G401 (cell line): ENCODE measurements around the gene CGNL1. TPM values are rescaled to one million over a fixed set of nuclear protein-coding genes. Genes with fewer than 3 reads are reported as not detected.

ENCODE experiments used
- DNase-seq: peaks from one replicate; pipeline ENCODE4 v3.0.0-alpha.2; 2015; ENCODE audit warnings: low spot score
- in situ Hi-C: cut with HindIII; loops from 2 replicates; pipeline ENCODE4 v1.10.0; 2016; ENCODE audit warnings: low sequenced_read_pairs, mixed read lengths
- total RNA-seq: library from RNA; depleted of rRNA; stranded (reverse); fragments of >200 nt; shearing (Covaris generic); gene quantifications from 2 replicates; pipeline ENCODE4 v1.2.3, GENCODE V29; 2014

Gene CGNL1
- total RNA-seq, 1 experiment from 2014 or later: 121 TPM

- no peak for DNase-seq
- in situ Hi-C loops: no loop called here
Observed at GRCh38 chr15:57528940-57529565, 152.7 kb downstream of the CGNL1 start.

DNA sequence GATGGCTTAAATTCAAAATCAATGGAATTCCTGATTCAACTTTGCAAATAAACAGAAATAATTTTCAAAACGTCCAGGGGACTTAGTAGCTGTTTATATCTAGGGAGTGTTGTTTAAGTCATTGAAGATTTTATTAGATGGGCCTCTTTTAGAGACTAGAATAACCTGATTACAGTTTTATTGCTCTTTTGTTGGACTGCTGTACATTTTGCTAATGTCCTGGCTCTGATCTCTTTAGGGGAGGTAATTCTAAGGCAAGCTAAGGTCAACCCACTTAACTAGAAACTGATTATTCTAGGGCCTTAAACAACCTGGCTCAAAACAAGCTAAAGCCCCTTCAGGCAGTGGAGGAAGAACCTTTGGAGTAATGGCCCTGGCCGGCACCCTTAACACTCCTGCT, 153.4 kb downstream of the CGNL1 start:
- DNase-seq: no peak
- in situ Hi-C loops: no loop called here

DNA sequence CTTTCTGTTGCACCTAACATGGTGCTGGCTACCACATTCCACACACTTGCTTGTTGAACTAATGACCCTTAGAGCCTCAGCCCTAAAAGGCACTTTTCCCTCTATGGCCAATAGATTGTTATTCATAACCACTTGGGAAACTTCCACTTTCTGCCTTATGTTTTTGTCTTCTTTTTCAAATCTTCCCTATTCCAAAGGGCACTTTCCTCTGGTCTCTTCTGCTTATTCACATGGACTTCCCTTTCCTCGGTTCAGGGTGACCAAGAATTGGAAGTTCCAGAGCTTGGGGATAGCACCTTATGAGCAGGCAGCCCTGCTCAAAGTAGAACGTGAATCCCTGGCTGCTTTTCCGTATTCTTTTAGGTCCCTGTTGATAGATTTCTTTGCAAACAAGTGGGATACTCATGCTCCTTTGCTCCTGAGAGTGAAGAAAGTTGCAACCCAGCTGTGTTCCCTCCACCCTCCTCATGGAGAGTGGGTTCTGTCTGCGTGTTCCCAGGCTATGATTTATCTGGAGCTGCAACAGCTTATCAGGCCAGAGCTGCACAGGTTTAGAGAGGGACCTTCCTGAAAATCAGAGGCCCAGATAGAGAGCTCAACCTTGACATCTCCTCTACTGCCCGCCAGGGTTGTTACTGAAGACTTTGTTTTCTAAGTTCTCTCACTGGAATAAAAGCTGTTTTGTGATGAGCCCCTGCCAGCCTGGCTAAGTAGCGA, 156.6 kb downstream of the CGNL1 start:
- DNase-seq: no peak
- in situ Hi-C loops: no loop called here

DNA sequence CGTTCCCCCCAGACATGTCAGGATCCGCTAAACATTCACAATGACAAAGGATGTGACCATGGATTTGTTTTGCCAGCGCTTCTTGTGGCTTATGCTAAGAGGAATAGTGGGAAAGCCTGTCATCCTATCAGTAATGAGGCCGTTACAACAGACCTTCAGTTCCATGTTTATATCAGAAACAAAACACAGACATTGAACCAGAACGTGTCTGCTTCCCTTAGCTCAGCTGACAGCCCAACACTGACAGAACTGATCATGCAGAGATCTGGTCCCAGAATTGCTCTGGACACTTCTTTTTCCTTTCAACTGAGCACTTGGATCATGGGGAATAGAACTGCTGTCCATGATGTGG, 157.1 kb downstream of the CGNL1 start:
- DNase-seq: no peak
- in situ Hi-C loops: no loop called here

DNA sequence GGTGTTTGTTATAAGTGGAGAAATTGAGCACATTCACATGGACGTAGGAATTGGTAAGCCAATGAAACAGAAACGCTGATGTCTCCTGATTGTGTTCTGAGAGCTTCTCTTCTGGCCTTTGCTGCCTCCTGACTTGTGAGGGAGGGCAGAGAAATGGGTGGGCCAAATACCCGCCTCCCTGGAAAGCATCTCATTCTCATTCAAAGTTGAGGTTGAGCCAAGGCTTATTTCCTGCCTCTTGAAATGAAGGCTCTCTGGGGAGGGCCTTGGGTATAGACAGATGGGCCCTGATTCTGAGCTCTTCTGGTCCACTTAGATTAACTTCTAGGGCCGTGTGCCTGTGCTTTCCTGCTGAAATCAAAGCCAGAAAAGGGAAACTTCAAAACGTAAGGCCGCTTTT, 158.0 kb downstream of the CGNL1 start:
- in situ Hi-C loops: no loop called here
- no peak for DNase-seq

DNA sequence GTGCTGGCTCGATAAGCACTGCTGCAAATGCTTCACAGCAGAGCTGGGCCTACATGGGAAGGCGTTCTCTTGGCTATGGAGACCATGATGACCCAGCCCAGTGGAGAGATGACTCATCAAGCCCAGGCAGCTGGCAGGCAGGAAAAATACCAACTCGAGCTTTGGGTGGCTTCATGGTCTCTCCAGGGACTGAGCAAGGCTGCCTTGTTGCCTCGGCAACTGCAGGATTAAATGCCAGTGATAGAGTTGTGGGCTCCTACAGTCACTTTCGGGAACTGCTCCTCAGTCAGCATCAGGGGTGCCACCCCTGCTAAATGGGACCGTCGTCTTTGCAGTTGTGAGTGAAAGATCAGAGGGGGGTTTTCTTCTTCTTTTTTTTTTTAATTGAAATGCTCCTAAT, 160.8 kb downstream of the CGNL1 start:
- DNase-seq: no peak
- in situ Hi-C loops: no loop called here

DNA sequence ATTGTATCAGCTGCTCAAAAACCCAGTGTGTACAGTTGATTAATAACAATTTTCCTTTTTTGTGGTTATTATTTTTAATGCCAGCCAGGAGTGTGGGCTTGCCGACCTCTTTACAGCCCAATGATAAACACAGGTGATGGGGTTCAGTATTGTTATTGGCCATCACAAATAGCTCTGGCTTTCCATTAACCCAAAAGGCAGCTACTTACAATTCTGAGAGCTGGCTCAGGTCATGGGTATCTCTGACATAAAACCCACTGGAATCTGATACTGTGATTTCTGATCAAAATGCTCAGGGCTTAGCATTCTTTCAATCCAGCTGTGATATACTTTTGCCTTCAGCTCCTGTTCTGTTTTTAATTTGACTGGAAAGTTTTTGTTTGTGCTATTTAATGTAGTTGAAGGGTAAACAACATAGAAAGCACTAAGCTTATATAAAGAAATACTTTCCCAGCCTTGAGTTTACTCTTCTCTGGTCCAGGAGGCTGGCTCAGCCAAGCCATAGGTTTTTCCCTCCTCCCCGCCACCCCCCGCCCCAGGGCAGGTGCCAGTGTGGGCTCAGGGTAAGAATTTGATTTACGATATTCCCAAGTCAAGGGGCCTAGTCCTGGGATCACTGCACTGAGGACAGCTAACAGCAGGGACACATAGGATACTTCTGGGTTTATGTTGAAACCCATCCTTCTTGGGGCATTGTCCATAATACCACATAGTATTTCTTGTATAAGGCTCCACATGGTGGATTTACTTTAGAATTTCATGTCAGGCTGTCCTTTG, 161.4 kb downstream of the CGNL1 start:
- no peak for DNase-seq
- in situ Hi-C loops: no loop called here

DNA sequence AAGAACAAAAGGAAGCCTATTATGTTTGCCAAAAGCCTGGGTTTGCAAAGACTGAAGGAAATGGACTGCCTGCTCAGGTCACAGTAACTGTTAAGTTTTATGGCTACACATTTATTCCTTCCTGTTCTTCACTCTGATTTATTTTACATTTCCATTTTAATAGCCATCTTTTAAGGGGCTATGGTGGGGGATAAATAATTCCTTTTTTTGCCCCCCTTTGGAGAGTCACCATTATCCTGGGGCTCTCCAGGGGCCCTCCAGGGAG, 161.9 kb downstream of the CGNL1 start:
- no peak for DNase-seq
- in situ Hi-C loops: no loop called here

GRCh38 chr15:57538821-57539220, 162.5 kb downstream of the CGNL1 start:
- no peak for DNase-seq
- in situ Hi-C loops: no loop called here

GRCh38 chr15:57540211-57540610, 163.9 kb downstream of the CGNL1 start:
- DNase-seq: no peak
- in situ Hi-C loops: no loop called here

GRCh38 chr15:57540736-57541135, 164.4 kb downstream of the CGNL1 start:
- in situ Hi-C loops: no loop called here
- DNase-seq: no peak

- in situ Hi-C loops: no loop called here
- DNase-seq: no peak
Observed at GRCh38 chr15:57541271-57541670, 165.0 kb downstream of the CGNL1 start.

DNA sequence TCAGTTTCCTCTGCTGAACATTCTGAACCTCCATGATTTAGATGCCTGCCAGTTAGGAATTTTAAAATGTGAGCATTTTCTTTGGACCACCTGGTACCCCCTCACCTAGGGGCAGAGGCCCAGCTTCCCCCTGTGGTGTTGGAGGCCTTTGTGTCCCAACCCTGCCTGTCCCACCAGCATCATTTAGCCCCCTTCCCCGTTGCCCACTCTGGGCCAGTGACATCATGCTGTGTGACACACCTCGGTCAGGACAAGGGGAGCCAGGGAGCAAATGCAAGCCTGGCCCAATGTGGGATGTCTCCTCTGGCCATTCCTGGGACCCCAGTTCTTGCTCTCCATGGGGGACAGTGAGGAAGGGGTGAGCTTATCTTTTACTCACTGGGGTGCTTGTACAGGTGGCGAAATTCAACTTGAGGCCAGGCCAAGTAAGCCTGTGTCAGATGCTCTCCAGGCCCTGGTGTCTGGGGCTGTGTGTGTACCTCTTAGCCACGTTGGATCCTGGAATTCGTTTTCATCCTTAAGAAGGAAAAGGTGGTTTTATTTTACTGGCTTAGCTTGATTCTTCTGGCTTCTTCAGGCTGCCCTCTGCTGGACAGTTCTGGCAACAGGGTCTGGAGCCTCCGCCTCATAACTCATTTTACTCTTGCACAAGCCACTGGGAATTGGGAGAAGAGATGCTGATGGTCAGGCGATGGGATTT, 165.7 kb downstream of the CGNL1 start:
- in situ Hi-C loops: no loop called here
- peak; percentile 72 for DNase-seq

- no peak for DNase-seq
- in situ Hi-C loops: no loop called here
Observed at GRCh38 chr15:57542505-57542817, 166.2 kb downstream of the CGNL1 start.

DNA sequence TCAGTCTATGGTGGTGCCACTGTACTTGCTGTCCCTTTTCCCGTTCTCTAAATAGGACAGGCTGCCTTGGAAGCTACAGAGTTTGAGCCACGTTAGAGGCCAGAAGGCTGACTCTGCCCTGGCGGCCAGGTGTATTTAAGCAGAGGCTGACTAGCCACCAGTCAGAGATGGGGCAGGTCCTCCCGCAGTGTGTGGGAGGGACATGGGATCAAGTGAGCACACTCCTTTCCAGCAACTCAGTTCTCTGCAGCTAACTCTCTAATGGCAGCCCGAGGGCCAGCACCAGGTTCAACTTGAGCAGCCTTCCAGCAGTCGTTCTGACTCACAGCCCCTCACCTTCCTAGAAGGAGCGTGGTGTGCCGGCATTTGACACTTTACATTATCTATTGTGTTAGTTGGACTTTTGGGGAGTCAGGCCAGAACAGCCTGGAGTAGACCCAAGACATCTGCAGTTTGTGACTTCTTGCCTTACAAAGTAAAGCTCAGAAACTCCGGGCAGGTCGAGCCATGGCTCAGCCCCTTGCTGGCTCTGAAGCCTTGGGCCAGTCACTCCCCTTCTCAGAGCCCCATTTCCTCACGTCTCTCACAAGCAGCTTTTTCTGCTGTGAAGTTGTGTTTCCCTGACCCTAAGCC, 168.7 kb downstream of the CGNL1 start:
- in situ Hi-C loops: no loop called here
- DNase-seq: no peak

DNA sequence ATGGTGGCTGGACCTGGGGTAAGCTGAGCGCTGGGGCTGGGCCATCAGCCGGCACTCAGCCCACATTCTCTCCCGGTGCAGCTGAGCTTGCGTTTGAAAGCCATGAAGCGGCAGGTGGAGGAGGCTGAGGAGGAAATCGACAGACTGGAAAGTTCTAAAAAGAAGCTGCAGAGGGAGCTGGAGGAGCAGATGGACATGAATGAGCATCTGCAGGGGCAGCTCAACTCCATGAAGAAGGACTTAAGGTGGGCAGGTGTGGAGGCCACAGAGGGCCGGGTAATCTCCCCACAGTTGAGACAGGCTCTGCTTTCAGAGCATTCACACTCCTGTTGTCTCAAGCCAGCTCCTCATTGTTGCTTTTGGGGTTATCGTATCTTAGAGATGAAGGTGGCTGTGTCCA, 169.7 kb downstream of the CGNL1 start:
- no peak for DNase-seq
- in situ Hi-C loops: no loop called here

- no peak for DNase-seq
- in situ Hi-C loops: no loop called here
Observed at GRCh38 chr15:57547243-57547755, 171.0 kb downstream of the CGNL1 start.

- DNase-seq: no peak
- in situ Hi-C loops: no loop called here
Observed at GRCh38 chr15:57548351-57548750, 172.0 kb downstream of the CGNL1 start.

GRCh38 chr15:57548835-57549234, 172.5 kb downstream of the CGNL1 start:
- DNase-seq: no peak
- in situ Hi-C loops: no loop called here

DNA sequence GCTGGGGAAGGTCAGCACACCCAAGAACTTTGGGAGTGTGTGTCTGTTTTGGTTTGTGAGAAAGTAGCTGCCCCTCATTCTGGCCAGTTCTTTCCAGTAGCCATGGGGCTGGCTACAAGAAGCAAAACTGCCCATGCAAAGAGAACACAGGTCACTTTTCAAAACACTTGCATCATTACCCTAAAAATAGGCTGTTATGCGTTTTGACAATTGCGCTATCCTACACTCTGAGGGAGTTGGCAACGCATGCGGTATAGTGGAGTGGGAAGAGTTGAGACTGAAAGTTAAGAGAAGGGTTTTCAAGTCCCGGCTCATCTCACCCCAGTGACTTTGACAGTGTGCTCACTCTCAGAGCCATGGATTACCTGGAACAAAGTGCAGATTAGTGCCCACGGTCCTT, 173.6 kb downstream of the CGNL1 start:
- DNase-seq: no peak
- in situ Hi-C loops: no loop called here
